T47D (cell line): Measurements from ENCODE around the gene GRHL3.

Experiments
- DNase-seq, 2 experiments: peaks; one replicate each; pipeline versions ENCODE4 v3.0.0 to v3.0.0-alpha.2; 2011 to 2012; ENCODE audit warnings: low read depth in 1 of 2, low spot score in 1 of 2
- JUND ChIP-seq: IDR thresholded peaks from 2 replicates; pipeline ENCODE4 v1.6.1; 2012; ENCODE audit warnings: low read depth
- in situ Hi-C: cut with HindIII; loops from 2 replicates; pipeline ENCODE4 v1.10.0; 2016; ENCODE audit warnings: low sequenced_read_pairs, low pct_unique_long_range_greater_than_20kb

Gene GRHL3

GRCh38 chr1:24384251-24385090 lies 65.3 kb downstream of the GRHL3 start:
- in situ Hi-C loops = no loop called here
- no peak for DNase-seq
- TF ChIP-seq JUND = no peak

GRCh38 chr1:24385160-24385940 lies 66.2 kb downstream of the GRHL3 start:
- peak in 1 of 2 experiments; percentile 35 for DNase-seq
- no peak for TF ChIP-seq JUND
- in situ Hi-C loops = no loop called here

GRCh38 chr1:24386241-24386640 lies 67.1 kb downstream of the GRHL3 start:
- in situ Hi-C loops = no loop called here
- no peak for TF ChIP-seq JUND
- DNase-seq = peak in 1 of 2 experiments; percentile 60

GRCh38 chr1:24386931-24387330 lies 67.8 kb downstream of the GRHL3 start:
- in situ Hi-C loops = no loop called here
- TF ChIP-seq JUND = no peak
- DNase-seq = no peak

- in situ Hi-C loops = no loop called here
- no peak for TF ChIP-seq JUND
- no peak for DNase-seq
Measured at GRCh38 chr1:24387636-24388175, 68.5 kb downstream of the GRHL3 start.

- no peak for DNase-seq
- no peak for TF ChIP-seq JUND
- in situ Hi-C loops = no loop called here
Measured at GRCh38 chr1:24388331-24388885, 69.3 kb downstream of the GRHL3 start.

- peak in 1 of 2 experiments; percentile 74 for DNase-seq
- in situ Hi-C loops = no loop called here
- no peak for TF ChIP-seq JUND
Measured at GRCh38 chr1:24389231-24389678, 70.1 kb downstream of the GRHL3 start.

GRCh38 chr1:24390924-24391782 lies 72.0 kb downstream of the GRHL3 start:
- in situ Hi-C loops = no loop called here
- DNase-seq = peak in 1 of 2 experiments; percentile 74

GRCh38 chr1:24391882-24392603 lies 72.9 kb downstream of the GRHL3 start:
- DNase-seq = peak in 1 of 2 experiments; percentile 50
- in situ Hi-C loops = no loop called here
- TF ChIP-seq JUND = no peak

More at GRCh38 chr1:24390924-24391782, 72.0 kb downstream of the GRHL3 start:
- no peak for TF ChIP-seq JUND

GRCh38 chr1:24392604-24392946 lies 73.4 kb downstream of the GRHL3 start:
- no peak for DNase-seq
- TF ChIP-seq JUND = no peak
- in situ Hi-C loops = no loop called here

- no peak for DNase-seq
- TF ChIP-seq JUND = no peak
- in situ Hi-C loops = no loop called here
Measured at GRCh38 chr1:24392982-24393650, 74.0 kb downstream of the GRHL3 start.
